GM13976 (cell line): ENCODE measurements around the gene RERE.

Experiments used
- DNase-seq: peaks from one replicate; pipeline ENCODE4 v3.0.0; 2012; ENCODE audit warnings: low spot score
- in situ Hi-C: fragments of 300-500 bp; cut with MboI; formaldehyde crosslinking; loops from one replicate; pipeline ENCODE4 v1.12.0; 2022; ENCODE audit warnings: low sequenced_read_pairs, mixed read lengths, inconsistent platforms; ENCODE audit not compliant: unreplicated experiment
- TF ChIP-seq, protein P1 (sequence below): IDR thresholded peaks from 2 replicates; pipeline ENCODE4 v1.5.1; 2012; ENCODE audit warnings: borderline replicate concordance, mild to moderate bottlenecking; ENCODE audit not compliant: insufficient read depth; ENCODE audit errors: extremely low read depth, missing control alignments, control extremely low read depth

The RERE gene

GRCh38 chr1:8817412-8818324 lies at the start of gene RERE:
TSS of gene RERE (minus strand) at chr1:8817640.
- in situ Hi-C loops = no loop called here
- DNase-seq = peak; percentile 100
- TF ChIP-seq, protein P1, sequence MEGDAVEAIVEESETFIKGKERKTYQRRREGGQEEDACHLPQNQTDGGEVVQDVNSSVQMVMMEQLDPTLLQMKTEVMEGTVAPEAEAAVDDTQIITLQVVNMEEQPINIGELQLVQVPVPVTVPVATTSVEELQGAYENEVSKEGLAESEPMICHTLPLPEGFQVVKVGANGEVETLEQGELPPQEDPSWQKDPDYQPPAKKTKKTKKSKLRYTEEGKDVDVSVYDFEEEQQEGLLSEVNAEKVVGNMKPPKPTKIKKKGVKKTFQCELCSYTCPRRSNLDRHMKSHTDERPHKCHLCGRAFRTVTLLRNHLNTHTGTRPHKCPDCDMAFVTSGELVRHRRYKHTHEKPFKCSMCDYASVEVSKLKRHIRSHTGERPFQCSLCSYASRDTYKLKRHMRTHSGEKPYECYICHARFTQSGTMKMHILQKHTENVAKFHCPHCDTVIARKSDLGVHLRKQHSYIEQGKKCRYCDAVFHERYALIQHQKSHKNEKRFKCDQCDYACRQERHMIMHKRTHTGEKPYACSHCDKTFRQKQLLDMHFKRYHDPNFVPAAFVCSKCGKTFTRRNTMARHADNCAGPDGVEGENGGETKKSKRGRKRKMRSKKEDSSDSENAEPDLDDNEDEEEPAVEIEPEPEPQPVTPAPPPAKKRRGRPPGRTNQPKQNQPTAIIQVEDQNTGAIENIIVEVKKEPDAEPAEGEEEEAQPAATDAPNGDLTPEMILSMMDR = no peak

GRCh38 chr1:8866792-8867415 lies 49.5 kb upstream of the RERE start:
- TF ChIP-seq, protein P1 = no peak
- DNase-seq = no peak
- in situ Hi-C loops = no loop called here

- in situ Hi-C loops = no loop called here
- DNase-seq = no peak
- TF ChIP-seq, protein P1 = no peak
These were observed 48.8 kb upstream of the RERE start for GRCh38 chr1:8866173-8866791.

DNA sequence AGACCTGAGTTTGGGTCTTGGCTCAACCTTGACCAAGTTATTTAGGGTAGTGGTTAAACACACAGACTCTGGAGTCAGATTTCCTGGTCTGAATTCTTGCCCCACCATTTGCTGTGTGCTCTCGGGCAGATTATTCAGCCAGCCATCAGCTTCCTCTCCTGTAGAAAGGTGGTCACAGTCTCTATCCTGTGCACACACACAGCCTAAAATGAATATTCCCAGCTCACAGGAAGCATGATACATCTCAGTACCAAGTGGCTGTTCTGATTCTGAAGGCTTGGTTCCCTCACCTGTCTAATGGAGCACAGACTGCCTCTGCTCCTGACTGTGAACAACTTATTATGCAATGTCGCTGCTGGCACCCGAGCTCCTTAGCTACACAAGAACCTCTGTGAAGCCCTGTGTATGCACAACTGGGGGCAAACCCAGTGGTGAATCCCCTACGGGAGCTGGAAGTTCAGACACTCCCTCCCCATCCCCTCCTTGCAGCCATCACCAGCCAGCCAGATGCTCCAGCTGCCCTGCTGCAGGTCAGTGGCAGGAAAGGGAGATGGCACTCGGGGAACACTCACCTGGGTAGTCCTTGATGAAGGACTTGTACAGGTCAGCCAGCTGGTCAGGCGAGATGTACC lies 47.4 kb upstream of the RERE start:
- DNase-seq = no peak
- in situ Hi-C loops = no loop called here
- TF ChIP-seq, protein P1 = no peak

- in situ Hi-C loops = no loop called here
- DNase-seq = no peak
- TF ChIP-seq, protein P1 = no peak
These were observed 46.4 kb upstream of the RERE start for GRCh38 chr1:8863794-8864233.

- DNase-seq = no peak
- TF ChIP-seq, protein P1 = no peak
- in situ Hi-C loops = no loop called here
These were observed 45.7 kb upstream of the RERE start for GRCh38 chr1:8863138-8863537.
